CD4-positive, alpha-beta T cell (primary cell): ENCODE data around the gene PSENEN. TPM values are rescaled to one million over a fixed set of nuclear protein-coding genes. Genes with fewer than 3 reads are reported as not detected.

ENCODE experiments used
- ATAC-seq: fragments of 200-7000 bp; cut with Tn5 transposase; one replicate; pipeline ENCODE4 v1.10.0; 2022; ENCODE audit warnings: mild to moderate bottlenecking; ENCODE audit not compliant: poor library complexity
- CTCF ChIA-PET: fragments of 350-600 bp; sonication (Branson Sonifier 250); formaldehyde crosslinking; loops from one replicate; lab custom pipeline; 2021; ENCODE audit warnings: antibody characterized with exemption, inconsistent platforms; lab: Charles Lee
- POLR2A ChIA-PET: fragments of 350-600 bp; sonication (Branson Sonifier 250); formaldehyde crosslinking; loops from one replicate; lab custom pipeline; 2021; ENCODE audit warnings: antibody characterized with exemption, inconsistent platforms; lab: Charles Lee
- DNase-seq, 14 experiments: peaks; one replicate each; pipeline ENCODE4 v3.0.0-alpha.2; 2013 to 2020; ENCODE audit warnings: mixed read lengths in 2 of 14
- H3K27ac ChIP-seq, 2 donors: one replicate each; pipeline versions ENCODE4 v1.5.1 to v1.7.0; 2013; ENCODE audit warnings: low read length in 2 of 2, low read depth in 1 of 2, mild to moderate bottlenecking in 1 of 2
- H3K27me3 ChIP-seq, 2 experiments: 1 replicate in 1 of 2; 2 replicates in 1 of 2; pipeline versions ENCODE4 v1.6.1 to v1.7.0; 2013; ENCODE audit warnings: low read length in 2 of 2, control low read depth in 1 of 2, mild to moderate bottlenecking in 1 of 2, moderate library complexity in 1 of 2; ENCODE audit not compliant: insufficient read depth in 2 of 2, control insufficient read depth in 1 of 2
- H3K36me3 ChIP-seq: one replicate; pipeline ENCODE4 v1.6.1; 2013; ENCODE audit warnings: low read length, control low read depth; ENCODE audit not compliant: insufficient read depth
- H3K4me1 ChIP-seq: one replicate; pipeline ENCODE4 v1.6.1; 2013; ENCODE audit warnings: low read length, control low read depth; ENCODE audit not compliant: insufficient read depth
- H3K4me3 ChIP-seq: one replicate; pipeline ENCODE4 v1.5.1; 2013; ENCODE audit warnings: mild to moderate bottlenecking, low read length, moderate library complexity
- H3K9me3 ChIP-seq, 2 experiments: 1 replicate in 1 of 2; 2 replicates in 1 of 2; pipeline versions ENCODE4 v1.6.1 to v1.7.0; 2013; ENCODE audit warnings: low read length in 2 of 2, mild to moderate bottlenecking in 2 of 2, control low read depth in 1 of 2, moderate library complexity in 1 of 2; ENCODE audit not compliant: control insufficient read depth in 1 of 2, insufficient read depth in 1 of 2
- H3K27ac Mint-ChIP-seq: one replicate; pipeline ENCODE4 v1.8.0; 2020; ENCODE audit warnings: mixed read lengths
- H3K27me3 Mint-ChIP-seq: one replicate; pipeline ENCODE4 v1.8.0; 2021; ENCODE audit warnings: mixed read lengths
- H3K36me3 Mint-ChIP-seq: one replicate; pipeline ENCODE4 v1.8.0; 2021; ENCODE audit warnings: low read depth, mixed read lengths
- H3K4me1 Mint-ChIP-seq: one replicate; pipeline ENCODE4 v1.8.0; 2021; ENCODE audit warnings: low read depth, mixed read lengths
- H3K4me3 Mint-ChIP-seq: one replicate; pipeline ENCODE4 v1.8.0; 2020; ENCODE audit warnings: mild to moderate bottlenecking, mixed read lengths
- H3K9me3 Mint-ChIP-seq: one replicate; pipeline ENCODE4 v1.8.0; 2020; ENCODE audit warnings: mixed read lengths
- CTCF ChIP-seq: fragments of 200-600 bp; IDR thresholded peaks from one replicate; pipeline ENCODE4 v1.8.0; 2022; ENCODE audit warnings: antibody characterized with exemption, mild to moderate bottlenecking
- intact Hi-C, 2 experiments: fragments of 100-400 bp; cut with DNase I in 1 of 2; cut with micrococcal nuclease in 1 of 2; formaldehyde crosslinking; loops; one replicate each; pipeline versions ENCODE4 v1.15.1 to v1.9.0; 2023 to 2025; cut with DNase I, micrococcal nuclease
- total RNA-seq, 174 experiments: library from RNA in 2 of 174; stranded (reverse) in 2 of 174; gene quantifications; one replicate each; pipeline ENCODE4 v1.2.3 and lab custom pipeline; 2021 to 2026

PSENEN gene
- total RNA-seq, 2 experiments from 2014 or later = 7.3 to 9.4 TPM

- Histone ChIP-seq H3K4me1 (peaks cover 56% of the 10 kb centered on the region), H3K4me3 (peak overlapping the region; percentile 83), H3K36me3 (peaks cover 36% of the 10 kb centered on the region), H3K9me3 (no peaks in the 10 kb centered on the region), H3K27me3 (no peaks in the 10 kb centered on the region), H3K27ac (peak overlapping the region; percentile 44 to 56)
- Mint-ChIP-seq H3K27me3 (no peaks in the 10 kb centered on the region), H3K4me1 (peaks cover 55% of the 10 kb centered on the region), H3K27ac (peak overlapping the region; percentile 87), H3K9me3 (no peaks in the 10 kb centered on the region), H3K36me3 (peaks cover 49% of the 10 kb centered on the region), H3K4me3 (peak overlapping the region; percentile 95)
- DNase-seq (peak in 12 of 14 experiments; percentile 23 to 68 (median 38)), ATAC-seq (no peak)
- ChIA-PET CTCF (no interaction called here), POLR2A (interaction anchor here (1.0 to 2.1 kb wide), 12 partner anchors 9 to 396 kb away, joined by 3 to 20 read pairs (median 5); partner anchors contain the start of genes COX6B1, IGFLR1, LIN37 and POLR2I)
- TF ChIP-seq CTCF = no peak
- intact Hi-C loops = loop anchor here (5.0 to 10.0 kb wide), 3 partner anchors 39 to 454 kb away; partner anchors contain the start of genes COX6B1 (in 1 of the 2), HSPB6 (in 1 of the 2), PROSER3 (in 1 of the 2) and USF2 (in 1 of the 2)
Observed at GRCh38 chr19:35718345-35719041, 27.0 kb upstream of the PSENEN start.

- Mint-ChIP-seq H3K27me3 (no peaks in the 10 kb centered on the region), H3K4me3 (peak overlapping the region; percentile 95), H3K9me3 (no peaks in the 10 kb centered on the region), H3K36me3 (peaks cover 58% of the 10 kb centered on the region), H3K4me1 (peaks cover 45% of the 10 kb centered on the region), H3K27ac (peak overlapping the region; percentile 87)
- Histone ChIP-seq H3K4me1 (peaks cover 45% of the 10 kb centered on the region), H3K9me3 (no peaks in the 10 kb centered on the region), H3K36me3 (peaks cover 47% of the 10 kb centered on the region), H3K27me3 (no peaks in the 10 kb centered on the region), H3K4me3 (peak overlapping the region; percentile 83), H3K27ac (no peak overlapping the region)
- DNase-seq = peak in 1 of 14 experiments; percentile 34
- intact Hi-C loops = loop anchor here (5.0 to 10.0 kb wide), 3 partner anchors 38 to 455 kb away; partner anchors contain the start of genes COX6B1 (in 1 of the 2), HSPB6 (in 1 of the 2), PROSER3 (in 1 of the 2) and USF2 (in 1 of the 2)
- no peak for TF ChIP-seq CTCF
- ChIA-PET CTCF (no interaction called here), POLR2A (interaction anchor here (1.0 to 2.1 kb wide), 9 partner anchors 8 to 71 kb away, joined by 3 to 20 read pairs (median 10); partner anchors contain the start of genes COX6B1, IGFLR1, LIN37 and PSENEN)
- no peak for ATAC-seq
Observed at GRCh38 chr19:35719402-35720162, 25.9 kb upstream of the PSENEN start.

GRCh38 chr19:35720163-35720524, 25.3 kb upstream of the PSENEN start:
- Histone ChIP-seq H3K9me3 (no peaks in the 10 kb centered on the region), H3K27me3 (no peaks in the 10 kb centered on the region), H3K4me3 (no peak overlapping the region), H3K36me3 (peaks cover 53% of the 10 kb centered on the region), H3K27ac (no peak overlapping the region), H3K4me1 (peaks cover 40% of the 10 kb centered on the region)
- ChIA-PET CTCF (no interaction called here), POLR2A (interaction anchor here (0.6 to 1.4 kb wide), 3 partner anchors 22 to 32 kb away, joined by 3 to 6 read pairs (median 3); partner anchors contain the start of genes IGFLR1 and U2AF1L4)
- TF ChIP-seq CTCF = no peak
- peak overlapping the region; percentile 65 for H3K4me3 Mint-ChIP-seq
- H3K9me3 Mint-ChIP-seq = no peaks in the 10 kb centered on the region
- no peaks in the 10 kb centered on the region for H3K27me3 Mint-ChIP-seq
- DNase-seq (no peak), ATAC-seq (no peak)
- H3K4me1 Mint-ChIP-seq = peaks cover 39% of the 10 kb centered on the region
- intact Hi-C loops = no loop called here
- no peak overlapping the region for H3K27ac Mint-ChIP-seq
- peaks cover 64% of the 10 kb centered on the region for H3K36me3 Mint-ChIP-seq
